HG03442 (cell line): ENCODE measurements around the gene CCL5.

ENCODE experiments used
- ATAC-seq: cut with Tn5 transposase; IDR thresholded peaks from one replicate; pipeline ENCODE4 v1.9.1; 2021; ENCODE audit warnings: mild to moderate bottlenecking, moderate library complexity; ENCODE audit not compliant: unreplicated experiment

CCL5 gene

DNA sequence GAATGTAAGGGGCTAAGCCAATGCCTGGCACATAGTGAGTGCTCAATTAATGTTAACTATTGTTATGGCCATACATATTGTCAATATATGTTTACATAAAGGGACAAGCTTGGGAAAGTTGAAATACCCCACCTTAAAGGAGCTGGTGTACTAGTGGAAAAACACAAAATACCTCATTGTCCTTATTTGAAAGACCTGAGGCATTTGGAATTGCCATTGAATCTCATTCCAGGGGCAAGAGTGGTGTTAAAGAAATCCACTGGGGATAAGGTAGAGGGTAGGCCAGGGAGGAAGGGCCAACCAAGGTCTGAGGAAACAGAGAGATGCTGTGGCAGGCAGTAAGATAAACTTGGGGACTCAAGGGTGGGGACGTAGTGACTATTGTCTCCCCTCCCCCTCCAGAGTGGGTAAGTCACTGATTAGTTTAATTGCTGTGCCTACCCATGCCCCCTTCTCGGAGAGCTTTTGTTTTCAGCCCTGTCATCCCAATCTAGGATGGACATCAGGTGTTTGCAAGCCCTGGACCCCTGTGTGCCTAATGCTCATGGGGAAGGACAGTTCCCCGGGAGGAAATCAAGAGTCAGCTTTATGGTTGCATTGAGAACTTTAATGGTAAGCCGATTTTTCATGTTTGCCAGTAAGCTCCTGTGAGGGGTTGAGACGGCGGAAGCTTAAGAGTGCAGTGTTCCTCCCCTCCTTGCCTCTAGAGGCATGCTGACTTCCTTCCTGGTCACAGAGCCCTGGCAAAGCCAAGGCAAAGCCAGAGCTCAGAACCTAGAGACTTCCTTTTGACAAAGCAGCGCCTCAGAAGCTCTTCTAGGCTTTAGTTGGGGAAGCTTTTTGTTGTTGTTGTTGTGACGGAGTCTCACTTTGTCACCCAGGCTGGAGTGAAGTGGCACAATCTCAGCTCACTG, 9.0 kb downstream of the CCL5 start:
- no peak for ATAC-seq

DNA sequence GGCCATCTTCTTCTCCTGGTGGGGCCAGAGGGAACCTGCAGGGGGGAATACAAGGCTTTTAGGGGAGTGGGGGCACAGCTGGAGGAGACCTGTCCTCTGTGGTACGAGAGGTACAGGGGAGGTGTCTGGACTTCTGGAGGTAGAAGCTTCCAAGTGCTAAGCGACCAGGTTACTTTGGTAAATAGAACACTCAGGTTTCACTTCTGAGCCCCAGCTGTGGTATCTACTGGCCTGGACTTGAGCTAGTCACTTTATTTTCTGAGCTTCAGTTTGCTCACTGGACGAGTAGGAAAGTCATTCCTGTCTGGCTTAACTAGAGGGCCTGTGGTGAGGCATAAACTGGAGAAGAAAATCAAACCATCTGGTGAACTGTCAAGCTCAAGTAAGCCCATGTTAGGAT, 11.4 kb downstream of the CCL5 start, which contains the start of gene HEATR9:
Gene HEATR9, minus strand, starts transcription at position 155 of the 400 bp plus-strand sequence. Its CDS starts 149 bp downstream, at position 6.
- no peak for ATAC-seq

DNA sequence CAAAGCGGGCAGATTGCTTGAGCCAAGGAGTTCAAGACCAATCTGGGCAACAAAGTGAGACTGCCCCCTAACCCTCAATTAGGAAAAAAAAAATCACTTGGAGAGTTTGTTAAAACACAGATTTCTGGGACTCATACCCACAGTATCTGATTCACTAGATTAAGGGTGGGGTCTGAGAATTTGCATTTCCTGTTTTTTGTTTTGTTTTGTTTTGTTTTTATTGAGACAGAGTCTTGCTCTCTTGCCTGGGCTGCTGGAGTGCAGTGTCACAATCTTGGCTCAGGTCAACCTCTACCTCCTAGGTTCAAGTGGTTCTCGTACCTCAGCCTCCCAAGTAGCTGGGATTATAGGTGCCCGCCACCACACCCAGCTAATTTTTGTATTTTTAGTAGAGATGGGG, 12.6 kb downstream of the CCL5 start:
- no peak for ATAC-seq

DNA sequence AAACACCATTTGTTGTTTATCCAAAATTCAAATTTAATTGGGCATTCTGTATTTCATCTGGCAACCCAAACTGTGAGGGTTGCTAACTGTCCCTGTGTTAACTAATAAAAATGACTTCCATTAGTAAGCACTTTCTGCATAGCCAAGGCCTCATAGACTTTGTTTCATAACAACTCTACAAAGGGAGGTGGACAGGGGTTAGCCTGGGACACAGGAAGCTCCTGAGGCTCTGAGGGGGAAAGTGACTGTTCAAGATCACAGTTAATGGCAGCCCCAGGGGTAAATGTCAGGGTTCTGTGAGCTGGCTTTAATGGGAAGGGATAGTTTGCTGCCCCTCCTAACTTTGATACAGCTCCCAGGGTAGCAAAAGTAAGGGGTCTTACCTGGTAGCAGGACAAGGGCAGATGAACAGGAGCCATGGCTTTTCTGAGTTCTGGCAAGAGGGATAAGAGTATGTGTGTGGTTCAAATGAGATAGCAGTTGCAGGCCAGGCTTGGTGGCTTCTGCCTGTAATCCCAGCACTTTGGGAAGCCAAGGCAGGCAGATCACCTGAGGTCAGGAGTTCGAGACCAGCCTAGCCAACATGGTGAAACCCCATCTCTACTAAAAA, 13.7 kb downstream of the CCL5 start:
- ATAC-seq: no peak

GRCh38 chr17:35865412-35866340, 14.5 kb downstream of the CCL5 start:
- no peak for ATAC-seq

DNA sequence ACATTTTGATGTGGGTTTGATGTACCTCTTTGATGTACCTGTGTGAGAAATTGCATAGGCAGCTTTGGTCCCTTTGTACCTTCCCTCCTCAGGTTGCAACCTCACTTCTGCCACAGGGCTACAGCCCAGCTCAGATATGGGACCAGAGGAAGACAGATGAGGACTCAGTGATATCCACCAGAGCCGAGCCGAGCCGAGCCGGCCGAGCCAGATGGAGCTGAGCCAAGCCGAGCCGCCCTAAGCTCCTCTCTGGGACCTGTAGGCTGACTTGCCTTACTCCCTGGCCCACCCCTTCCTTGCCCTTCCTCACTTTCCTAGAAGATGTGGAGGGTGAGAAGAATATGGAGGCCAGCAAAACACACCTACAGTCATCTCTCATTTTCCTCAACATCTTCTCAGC, 15.3 kb downstream of the CCL5 start:
- ATAC-seq: no peak

DNA sequence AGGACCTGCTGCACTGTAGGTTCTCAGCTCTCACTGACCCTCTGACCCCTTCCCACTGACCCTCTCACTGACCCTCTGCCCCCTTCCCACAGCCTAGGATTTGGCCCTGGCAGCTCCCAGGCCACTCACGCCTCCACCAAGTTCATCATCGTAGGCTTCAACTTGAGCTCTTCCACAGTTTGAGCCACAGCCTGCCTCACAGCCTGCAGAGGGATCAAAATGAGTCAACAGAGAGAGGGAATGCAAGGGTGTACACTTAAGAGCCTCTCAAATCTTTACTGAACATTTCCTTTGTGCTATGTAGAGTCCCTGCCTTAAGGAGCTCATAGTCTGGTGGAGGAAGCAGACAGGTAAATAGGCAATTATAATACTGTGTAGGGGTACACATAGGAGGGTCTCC, 23.6 kb downstream of the CCL5 start:
- ATAC-seq: no peak

DNA sequence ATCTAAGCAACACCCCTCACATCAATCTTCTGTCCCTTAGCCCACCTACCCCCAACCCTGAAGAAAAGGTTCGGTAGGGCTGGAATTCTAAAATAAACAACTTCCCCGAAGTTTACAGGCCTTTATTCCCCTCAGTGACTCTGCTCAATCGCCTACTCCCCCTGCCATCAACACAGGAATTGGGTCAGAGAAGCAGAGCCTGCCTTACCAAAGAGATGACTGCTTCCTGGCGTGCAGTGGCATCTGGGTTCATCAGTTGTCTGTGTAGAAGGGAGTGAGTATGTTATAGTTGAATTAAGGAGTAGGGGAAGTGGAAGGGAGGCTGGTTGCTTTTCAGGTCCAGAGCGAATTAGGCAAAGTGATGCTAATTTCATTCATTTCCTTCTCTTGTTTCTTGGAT, 24.2 kb downstream of the CCL5 start:
- no peak for ATAC-seq

GRCh38 chr17:35849469-35850348, 30.5 kb downstream of the CCL5 start:
- ATAC-seq: no peak

- ATAC-seq: no peak
Measured at GRCh38 chr17:35847633-35848373, 32.4 kb downstream of the CCL5 start.

GRCh38 chr17:35847006-35847405, 33.2 kb downstream of the CCL5 start:
- no peak for ATAC-seq

GRCh38 chr17:35846055-35846809, 33.9 kb downstream of the CCL5 start:
- no peak for ATAC-seq

DNA sequence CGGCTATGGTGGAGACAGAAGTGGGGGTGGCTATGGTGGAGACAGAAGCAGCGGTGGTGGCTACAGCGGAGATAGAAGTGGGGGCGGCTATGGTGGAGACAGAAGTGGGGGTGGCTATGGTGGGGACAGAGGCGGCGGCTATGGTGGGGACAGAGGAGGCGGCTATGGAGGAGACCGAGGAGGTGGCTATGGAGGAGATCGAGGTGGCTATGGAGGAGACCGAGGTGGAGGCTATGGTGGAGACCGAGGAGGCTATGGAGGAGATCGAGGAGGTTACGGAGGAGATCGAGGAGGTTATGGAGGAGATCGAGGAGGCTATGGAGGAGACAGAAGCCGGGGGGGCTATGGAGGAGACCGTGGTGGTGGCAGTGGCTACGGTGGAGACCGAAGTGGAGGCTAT, 35.6 kb downstream of the CCL5 start:
- no peak for ATAC-seq

GRCh38 chr17:35843698-35844097, 36.5 kb downstream of the CCL5 start:
- ATAC-seq: no peak

DNA sequence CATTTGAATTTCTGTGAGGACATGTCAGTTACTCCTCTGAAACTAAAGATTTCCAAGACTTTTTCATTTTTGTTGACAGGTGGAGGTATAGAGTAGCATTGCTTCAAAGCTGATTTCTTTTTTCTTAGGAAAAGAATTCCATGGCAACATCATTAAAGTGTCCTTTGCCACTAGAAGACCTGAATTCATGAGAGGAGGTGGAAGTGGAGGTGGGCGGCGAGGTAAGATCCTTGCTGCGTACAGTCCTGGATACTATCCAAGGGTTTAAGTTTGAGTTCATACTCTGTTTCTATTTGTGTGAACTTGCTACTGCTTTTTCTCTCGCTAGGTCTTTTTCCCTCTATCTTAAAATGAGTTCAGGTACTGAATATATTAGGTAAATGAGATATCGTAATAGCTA, 37.9 kb downstream of the CCL5 start:
- ATAC-seq: no peak

GRCh38 chr17:35841505-35841904, 38.7 kb downstream of the CCL5 start:
- no peak for ATAC-seq

GRCh38 chr17:35841101-35841500, 39.1 kb downstream of the CCL5 start:
- ATAC-seq: no peak

GRCh38 chr17:35825206-35825605, 55.0 kb downstream of the CCL5 start:
- no peak for ATAC-seq
